Activated CD4-positive, alpha-beta memory T cell treated with anti-CD3 and anti-CD28 coated beads for 36 hours (primary cell): Measurements from ENCODE around the gene GNG7. TPM values are rescaled to one million over a fixed set of nuclear protein-coding genes. Genes with fewer than 3 reads are reported as not detected.
"Not testable (repeated sequence)": the region's sequence is repeated elsewhere in the genome, so short reads cannot be mapped to it uniquely, and the experiment has no call there.

Source experiments
- CTCF ChIA-PET: fragments of 350-600 bp; sonication (Branson Sonifier 250); formaldehyde crosslinking; loops from one replicate; lab custom pipeline; 2021; ENCODE audit warnings: antibody characterized with exemption, inconsistent platforms; lab: Charles Lee
- POLR2A ChIA-PET: fragments of 350-600 bp; sonication (Branson Sonifier 250); formaldehyde crosslinking; loops from one replicate; lab custom pipeline; 2021; ENCODE audit warnings: antibody characterized with exemption; lab: Charles Lee
- DNase-seq: peaks from one replicate; pipeline ENCODE4 v3.0.0-alpha.2; 2020
- H3K27ac Mint-ChIP-seq: one replicate; pipeline ENCODE4 v1.8.0; 2021; ENCODE audit warnings: mixed read lengths
- H3K27me3 Mint-ChIP-seq: one replicate; pipeline ENCODE4 v1.8.0; 2021; ENCODE audit warnings: mixed read lengths
- H3K36me3 Mint-ChIP-seq: one replicate; pipeline ENCODE4 v1.8.0; 2021; ENCODE audit warnings: mixed read lengths
- H3K4me1 Mint-ChIP-seq: one replicate; pipeline ENCODE4 v1.8.0; 2021; ENCODE audit warnings: low read depth, mixed read lengths
- H3K4me3 Mint-ChIP-seq: one replicate; pipeline ENCODE4 v1.8.0; 2021; ENCODE audit warnings: mild to moderate bottlenecking, mixed read lengths
- H3K9me3 Mint-ChIP-seq: one replicate; pipeline ENCODE4 v1.8.0; 2021; ENCODE audit warnings: mixed read lengths
- intact Hi-C: fragments of 100-400 bp; cut with micrococcal nuclease; formaldehyde crosslinking; loops from one replicate; pipeline ENCODE4 v1.15.1; 2023
- total RNA-seq, 2 experiments: library from RNA; stranded (reverse); gene quantifications; one replicate each; pipeline ENCODE4 v1.2.3, GENCODE V29; 2021

GNG7 gene
- total RNA-seq, 2 experiments from 2014 or later = 0.53 to 0.88 TPM

DNA sequence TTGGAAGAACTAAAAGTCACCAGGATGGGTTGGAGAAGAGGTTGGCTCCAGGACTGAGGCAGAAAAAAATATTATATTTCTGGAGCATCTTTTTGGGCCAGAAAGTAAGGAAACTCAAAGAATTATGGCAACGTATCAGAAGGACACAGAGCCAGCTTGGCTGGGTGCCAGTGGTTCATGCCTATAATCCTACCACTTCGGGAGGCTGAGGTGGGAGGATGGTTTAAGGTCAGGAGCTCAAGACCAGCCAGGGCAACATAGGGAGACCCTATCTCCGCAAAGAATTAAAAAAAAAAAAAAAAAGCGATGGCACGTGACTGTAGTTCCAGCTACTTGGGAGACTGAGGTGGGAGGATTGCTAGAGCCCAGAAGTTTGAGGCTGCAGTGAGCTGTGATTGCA, 118.5 kb downstream of the GNG7 start:
- ChIA-PET CTCF (interaction anchor here (0.7 kb wide), 1 partner anchor 35 kb away, joined by 4 read pairs; no protein-coding TSS in a partner anchor), POLR2A (no interaction called here)
- Mint-ChIP-seq H3K9me3 (peaks cover 17% of the 10 kb centered on the region), H3K27ac (no peak overlapping the region), H3K36me3 (peaks cover 2% of the 10 kb centered on the region), H3K27me3 (peaks cover 6% of the 10 kb centered on the region), H3K4me3 (no peak overlapping the region), H3K4me1 (no peaks in the 10 kb centered on the region)
- intact Hi-C loops = no loop called here
- no peak for DNase-seq

DNA sequence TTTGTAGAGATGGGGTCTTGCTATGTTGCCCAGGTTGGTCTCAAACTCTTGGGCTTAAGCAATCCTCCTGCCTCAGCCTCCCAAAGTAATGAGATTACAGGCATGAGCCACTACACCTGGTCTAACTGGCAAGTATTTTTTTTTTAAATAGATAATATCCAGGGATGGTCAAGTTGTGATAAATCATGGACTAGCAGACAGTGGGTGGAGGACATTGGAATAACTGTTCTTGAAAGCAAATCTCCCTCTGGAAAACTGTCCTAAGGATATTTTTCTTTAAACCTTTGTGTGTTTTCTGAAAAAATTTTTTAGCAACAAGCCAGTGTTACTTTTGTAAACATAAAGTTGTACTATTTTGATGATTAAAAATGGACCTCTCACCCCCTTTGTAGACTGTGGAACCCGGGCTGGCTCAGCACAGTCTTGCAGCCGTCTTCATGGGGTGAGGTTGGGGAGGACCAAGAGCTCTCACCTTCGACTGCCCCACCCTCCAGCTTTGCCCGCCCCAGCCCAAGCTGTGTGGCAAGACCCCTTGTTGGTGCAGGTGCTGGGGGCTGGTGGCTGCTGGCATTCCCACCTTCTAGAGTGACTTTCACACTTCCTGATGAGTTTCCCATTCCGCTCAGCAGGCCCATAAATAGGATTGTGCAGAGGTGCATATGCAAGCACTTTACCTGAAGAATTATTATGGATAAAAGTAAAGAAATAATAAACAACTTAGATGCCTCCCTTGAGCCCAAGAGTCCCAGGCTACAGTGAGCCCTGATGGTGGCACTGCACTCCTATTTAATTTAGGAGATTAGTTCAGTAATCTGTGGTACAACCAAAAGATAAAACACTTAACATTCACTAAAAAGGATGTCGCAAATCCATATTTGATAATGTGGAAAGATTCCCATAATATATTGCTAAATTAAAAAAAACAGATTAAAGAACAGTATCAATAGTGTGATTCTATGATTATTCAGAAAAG, 119.2 kb downstream of the GNG7 start:
- ChIA-PET POLR2A (no interaction called here), CTCF (interaction anchor here (0.7 to 6.0 kb wide), 2 partner anchors 28 to 36 kb away, joined by 4 to 27 read pairs; no protein-coding TSS in a partner anchor)
- Mint-ChIP-seq H3K27me3 (peaks cover 9% of the 10 kb centered on the region), H3K4me1 (no peaks in the 10 kb centered on the region), H3K9me3 (peaks cover 17% of the 10 kb centered on the region), H3K36me3 (peaks cover 2% of the 10 kb centered on the region), H3K4me3 (no peak overlapping the region), H3K27ac (no peak overlapping the region)
- intact Hi-C loops = no loop called here
- no peak for DNase-seq

DNA sequence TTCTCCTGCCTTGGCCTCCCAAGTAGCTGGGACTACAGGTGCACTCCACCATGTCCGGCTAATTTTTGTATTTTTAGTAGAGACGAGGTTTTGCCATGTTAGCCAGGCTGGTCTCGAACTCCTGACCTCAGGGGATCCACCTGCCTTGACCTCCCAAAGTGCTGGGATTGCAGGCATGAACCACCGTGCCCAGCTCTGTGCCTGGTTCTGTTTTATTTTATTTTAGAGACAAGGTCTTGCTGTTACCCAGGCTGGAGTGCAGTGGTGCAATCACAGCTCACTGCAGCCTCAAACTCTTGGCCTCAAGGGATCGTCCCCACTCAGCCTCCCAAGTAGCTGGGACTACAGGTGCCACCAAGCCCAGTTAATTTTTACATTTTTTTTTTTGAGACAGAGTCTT, 122.1 kb downstream of the GNG7 start:
- H3K27ac Mint-ChIP-seq, H3K36me3 Mint-ChIP-seq, H3K4me3 Mint-ChIP-seq, DNase-seq, intact Hi-C loops, H3K4me1 Mint-ChIP-seq: not testable (repeated sequence)
- CTCF ChIA-PET = interaction anchor here (0.6 to 6.0 kb wide), 11 partner anchors 12 to 429 kb away, joined by 3 to 27 read pairs (median 7); partner anchors contain the start of gene GADD45B
- POLR2A ChIA-PET = interaction anchor here (0.7 to 1.2 kb wide), 2 partner anchors 27 to 104 kb away, joined by 3 to 6 read pairs; no protein-coding TSS in a partner anchor
- peaks cover 17% of the 10 kb centered on the region for H3K9me3 Mint-ChIP-seq
- peaks cover 13% of the 10 kb centered on the region for H3K27me3 Mint-ChIP-seq

DNA sequence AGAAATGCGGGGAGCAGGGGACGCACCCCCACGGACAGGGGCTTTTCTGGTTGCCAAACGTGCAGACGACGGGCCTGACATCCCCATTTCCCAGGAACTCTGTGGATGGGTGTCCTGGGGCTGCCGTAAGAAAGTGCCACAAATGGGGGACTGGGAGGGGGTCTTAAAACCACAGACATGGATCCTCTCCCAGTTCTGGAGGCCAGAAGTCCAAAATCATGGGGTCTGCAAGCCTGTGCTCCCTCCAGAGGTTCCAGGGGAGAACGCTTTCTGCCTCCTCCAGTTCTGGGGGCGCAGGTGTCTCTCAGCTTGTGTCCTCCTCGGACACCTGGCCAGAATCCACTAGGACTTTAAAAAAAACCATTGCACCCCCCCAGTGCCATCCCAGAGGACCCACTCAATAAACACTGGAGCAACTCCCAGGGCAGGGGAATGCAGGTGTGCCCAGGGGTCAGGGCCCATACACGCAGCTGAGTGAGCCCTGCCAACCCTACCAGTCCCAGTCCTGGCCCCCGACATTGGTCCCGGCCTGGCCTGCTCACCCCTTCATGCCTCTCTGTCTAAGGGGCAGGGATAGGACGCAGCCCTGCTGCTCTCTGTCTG, 122.7 kb downstream of the GNG7 start:
- H3K4me3 Mint-ChIP-seq = no peak overlapping the region
- intact Hi-C loops = loop anchor here (1.0 to 5.0 kb wide), 2 partner anchors 33 to 104 kb away; no protein-coding TSS in a partner anchor
- no peak overlapping the region for H3K27ac Mint-ChIP-seq
- peaks cover 13% of the 10 kb centered on the region for H3K27me3 Mint-ChIP-seq
- no peaks in the 10 kb centered on the region for H3K4me1 Mint-ChIP-seq
- peaks cover 17% of the 10 kb centered on the region for H3K9me3 Mint-ChIP-seq
- H3K36me3 Mint-ChIP-seq = peaks cover 2% of the 10 kb centered on the region
- DNase-seq = no peak
- CTCF ChIA-PET = interaction anchor here (0.6 to 6.0 kb wide), 16 partner anchors 13 to 843 kb away, joined by 3 to 27 read pairs (median 6); partner anchors contain the start of genes GADD45B and LMNB2
- POLR2A ChIA-PET = interaction anchor here (0.7 to 1.2 kb wide), 2 partner anchors 26 to 103 kb away, joined by 3 to 6 read pairs; no protein-coding TSS in a partner anchor

DNA sequence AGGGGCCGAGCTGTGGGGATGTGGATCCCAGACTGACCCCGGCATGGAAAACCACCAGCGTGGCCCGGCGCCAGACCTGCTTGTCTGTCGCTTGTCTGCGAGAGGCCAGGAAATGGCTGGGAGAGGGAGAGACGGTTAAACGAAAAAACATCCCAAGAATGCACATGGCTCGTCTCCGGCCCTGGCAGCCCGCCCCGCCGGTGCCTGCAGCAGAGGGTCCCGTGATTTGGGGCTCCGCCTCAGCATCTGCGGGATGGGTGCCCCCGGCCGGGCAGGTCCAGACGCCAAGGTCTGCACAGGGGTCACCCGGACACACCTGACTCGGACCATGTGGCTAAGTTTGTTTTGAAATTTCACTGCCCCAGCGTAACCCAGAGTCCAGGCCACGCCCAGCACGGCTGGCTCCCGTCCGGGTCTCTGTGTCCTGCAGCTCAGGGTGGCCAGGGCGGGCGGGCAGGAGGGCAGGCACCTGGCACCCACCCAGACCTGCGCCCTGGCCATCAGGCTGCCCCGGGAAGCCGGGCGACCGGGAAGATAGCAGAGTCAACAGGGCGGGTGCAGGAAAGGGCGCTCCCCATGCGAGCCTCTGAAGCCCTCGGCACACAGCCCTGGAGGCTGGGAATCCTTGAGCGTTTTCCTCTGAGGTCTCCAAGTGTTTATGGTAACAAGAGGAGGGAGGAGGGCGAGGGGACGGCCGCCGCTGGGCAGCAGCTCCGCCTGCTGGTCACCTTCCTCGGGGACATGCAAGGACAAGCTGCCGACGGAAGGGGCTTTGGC, 123.4 kb downstream of the GNG7 start:
- CTCF ChIA-PET = interaction anchor here (0.6 to 6.0 kb wide), 16 partner anchors 14 to 842 kb away, joined by 3 to 27 read pairs (median 6); partner anchors contain the start of genes GADD45B and LMNB2
- peak; percentile 80 for DNase-seq
- Mint-ChIP-seq H3K27me3 (peaks cover 13% of the 10 kb centered on the region), H3K9me3 (peaks cover 17% of the 10 kb centered on the region), H3K4me3 (peak overlapping the region; percentile 12), H3K36me3 (peaks cover 2% of the 10 kb centered on the region), H3K27ac (no peak overlapping the region), H3K4me1 (no peaks in the 10 kb centered on the region)
- intact Hi-C loops = loop anchor here (1.0 to 5.0 kb wide), 2 partner anchors 33 to 104 kb away; no protein-coding TSS in a partner anchor
- POLR2A ChIA-PET = interaction anchor here (1.0 to 1.2 kb wide), 2 partner anchors 102 to 103 kb away, joined by 3 to 6 read pairs; partner anchors contain the start of gene GADD45B

DNA sequence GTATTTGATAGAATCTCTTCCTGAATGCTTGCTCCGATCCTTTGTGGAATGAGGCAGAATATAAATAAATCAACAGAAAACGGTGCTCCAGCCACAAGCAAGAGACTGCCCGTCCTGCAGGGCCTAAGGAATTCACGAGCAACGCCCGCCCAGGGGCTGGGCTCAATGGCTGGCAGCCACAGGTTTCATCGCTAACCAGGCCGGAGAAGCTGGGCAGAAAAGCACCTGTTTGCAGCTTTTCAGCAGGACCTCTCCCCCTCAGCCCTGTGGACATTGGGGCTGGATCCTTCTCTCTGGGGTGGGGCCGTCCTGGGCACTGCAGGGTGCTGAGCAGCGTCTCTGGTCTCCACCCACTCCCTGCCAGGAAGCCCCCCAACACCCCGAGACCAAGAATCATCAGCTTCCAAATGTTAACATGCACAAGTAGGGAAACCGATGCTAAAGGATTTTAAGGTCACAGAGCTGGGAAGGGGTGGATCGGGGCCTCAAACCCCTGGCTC, 124.1 kb downstream of the GNG7 start:
- ChIA-PET CTCF (interaction anchor here (0.8 to 6.0 kb wide), 10 partner anchors 21 to 122 kb away, joined by 3 to 27 read pairs (median 6); partner anchors contain the start of genes GADD45B and LMNB2), POLR2A (interaction anchor here (1.0 kb wide), 1 partner anchor 103 kb away, joined by 3 read pairs; the partner anchor contains the start of gene GADD45B)
- Mint-ChIP-seq H3K27ac (no peak overlapping the region), H3K4me3 (no peak overlapping the region), H3K4me1 (no peaks in the 10 kb centered on the region), H3K36me3 (peaks cover 2% of the 10 kb centered on the region), H3K27me3 (peaks cover 13% of the 10 kb centered on the region), H3K9me3 (peaks cover 11% of the 10 kb centered on the region)
- DNase-seq = no peak
- intact Hi-C loops = loop anchor here (5.0 kb wide), 1 partner anchor 34 kb away; no protein-coding TSS in a partner anchor

DNA sequence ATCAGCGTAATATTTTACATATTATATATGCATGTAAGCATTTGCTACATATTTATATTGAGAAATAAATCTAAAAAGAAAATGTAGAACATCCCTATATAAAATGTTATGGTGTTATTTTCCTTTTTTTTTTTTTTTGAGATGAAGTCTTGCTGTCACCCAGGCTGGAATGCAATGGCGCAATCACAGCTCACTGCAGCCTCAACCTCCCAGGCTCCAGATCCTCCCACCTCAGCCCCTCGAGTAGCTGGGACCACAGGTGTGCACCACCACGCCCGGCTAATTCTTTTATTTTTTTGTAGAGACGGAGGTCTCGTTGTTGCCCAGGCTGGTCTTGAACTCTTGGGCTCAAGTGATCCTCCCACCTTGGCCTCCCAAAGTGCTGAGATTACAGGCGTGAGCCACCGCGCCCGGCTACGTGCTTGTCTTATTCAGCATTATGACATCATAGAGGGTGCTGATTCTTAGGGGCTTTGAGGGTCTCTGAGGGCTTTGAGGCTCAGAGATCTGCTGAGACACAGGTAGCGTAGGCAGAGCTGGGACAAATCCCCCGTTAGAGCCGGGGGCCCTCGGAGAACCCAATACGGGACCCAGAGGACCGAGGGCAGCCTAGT, 124.7 kb downstream of the GNG7 start:
- Mint-ChIP-seq H3K4me3 (no peak overlapping the region), H3K27ac (no peak overlapping the region), H3K9me3 (peaks cover 5% of the 10 kb centered on the region), H3K4me1 (no peaks in the 10 kb centered on the region), H3K36me3 (no peaks in the 10 kb centered on the region), H3K27me3 (peaks cover 13% of the 10 kb centered on the region)
- ChIA-PET CTCF (interaction anchor here (0.8 to 6.0 kb wide), 4 partner anchors 32 to 59 kb away, joined by 3 to 27 read pairs (median 5); no protein-coding TSS in a partner anchor), POLR2A (no interaction called here)
- DNase-seq = no peak
- intact Hi-C loops = loop anchor here (5.0 kb wide), 1 partner anchor 34 kb away; no protein-coding TSS in a partner anchor

DNA sequence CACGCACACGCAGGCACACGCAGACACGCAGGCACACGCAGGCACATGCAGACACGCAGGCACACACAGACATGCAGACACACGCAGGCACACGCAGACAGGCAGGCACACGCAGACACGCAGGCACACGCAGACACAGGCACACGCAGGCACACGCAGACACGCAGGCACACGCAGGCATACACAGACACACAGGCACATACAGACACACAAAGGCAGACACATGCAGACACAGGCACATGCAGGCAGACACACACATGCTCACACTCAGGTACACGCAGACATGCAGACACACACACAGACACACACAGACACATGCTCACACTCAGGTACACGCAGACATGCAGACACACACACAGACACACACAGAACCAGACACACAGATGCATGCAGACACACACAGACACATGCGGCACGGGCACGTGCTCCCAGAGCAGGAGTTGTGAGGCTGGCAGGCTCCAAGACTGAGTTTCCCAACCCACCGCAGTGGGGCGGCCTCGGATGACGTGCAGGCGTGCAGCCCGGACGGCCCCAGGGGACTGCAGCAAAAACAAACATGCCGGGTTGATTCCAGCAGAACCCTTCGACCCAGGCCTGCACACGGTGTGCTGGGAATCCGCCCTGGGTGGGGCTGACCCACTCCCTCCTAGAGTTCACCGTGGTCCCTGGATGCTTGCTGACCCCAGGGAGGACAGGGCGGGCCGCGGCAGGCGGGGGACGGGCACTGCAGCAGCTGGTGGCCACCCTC, 126.6 kb downstream of the GNG7 start:
- Mint-ChIP-seq H3K36me3 (no peaks in the 10 kb centered on the region), H3K4me1 (no peaks in the 10 kb centered on the region)

DNA sequence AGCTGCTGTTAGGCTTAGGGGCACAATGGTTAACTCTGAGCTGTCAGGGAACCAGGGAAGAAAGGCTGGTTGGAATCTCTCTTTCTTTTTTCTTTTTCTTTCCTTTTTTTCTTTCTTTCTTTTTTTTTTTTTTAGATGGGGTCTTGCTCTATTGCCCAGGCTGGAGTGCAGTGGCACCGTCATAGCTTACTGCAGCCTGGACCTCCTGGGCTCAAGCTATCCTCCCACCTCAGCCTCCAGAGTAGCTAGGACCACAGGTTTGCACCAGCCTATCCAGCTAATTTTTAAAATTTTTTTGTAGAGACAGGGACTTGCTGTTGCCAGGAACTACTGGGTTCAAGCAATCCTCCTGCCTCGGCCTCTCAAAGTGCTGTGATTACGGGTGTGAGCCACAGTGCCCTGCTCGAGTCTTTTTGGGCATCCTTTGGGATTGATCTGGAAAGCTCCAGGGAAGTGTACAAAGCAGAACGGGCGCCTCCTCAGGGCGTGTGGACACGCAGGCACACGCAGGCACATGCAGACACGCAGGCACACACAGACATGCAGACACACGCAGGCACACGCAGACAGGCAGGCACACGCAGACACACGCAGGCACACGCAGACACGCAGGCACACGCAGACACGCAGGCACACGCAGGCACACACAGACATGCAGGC, 127.4 kb downstream of the GNG7 start:
- intact Hi-C loops = loop anchor here (5.0 kb wide), 1 partner anchor 37 kb away; no protein-coding TSS in a partner anchor
- POLR2A ChIA-PET = no interaction called here
- no peaks in the 10 kb centered on the region for H3K36me3 Mint-ChIP-seq
- H3K27me3 Mint-ChIP-seq = peaks cover 10% of the 10 kb centered on the region
- H3K27ac Mint-ChIP-seq = no peak overlapping the region
- no peak for DNase-seq
- H3K4me3 Mint-ChIP-seq = no peak overlapping the region
- H3K9me3 Mint-ChIP-seq = no peaks in the 10 kb centered on the region
- CTCF ChIA-PET = no interaction called here
- H3K4me1 Mint-ChIP-seq = no peaks in the 10 kb centered on the region

More for the DNA sequence above, 126.6 kb downstream of the GNG7 start:
- CTCF ChIA-PET = no interaction called here
- no peak for DNase-seq
- POLR2A ChIA-PET = no interaction called here
- Mint-ChIP-seq H3K27ac (no peak overlapping the region), H3K9me3 (no peaks in the 10 kb centered on the region), H3K4me3 (no peak overlapping the region), H3K27me3 (peaks cover 10% of the 10 kb centered on the region)
- intact Hi-C loops = loop anchor here (5.0 kb wide), 1 partner anchor 36 kb away; no protein-coding TSS in a partner anchor
